ENCODE measurements around the gene STK17B. TPM values are rescaled to one million over a fixed set of nuclear protein-coding genes. Genes with fewer than 3 reads are reported as not detected.

Gene STK17B
- total RNA-seq, result 54.0 TPM
- long read RNA-seq, full-length matches to known transcripts, result 3 of 14 reads
- long read RNA-seq, partial matches to known transcripts, result 2 of 14 reads
- long read RNA-seq, other reads (novel, unspliced or antisense), result 9 of 14 reads

- H3K36me3 ChIP-seq, result no peaks in the 10 kb centered on the region
- ATAC-seq, result peak; percentile 94 to 96
- H3K27me3 ChIP-seq (ENCODE audit: low read depth), result no peaks in the 10 kb centered on the region
- H3K4me3 ChIP-seq, result peak within 1 kb of the TSS; percentile 97
- intact Hi-C loops (cut with DNase I), result no loop called here
- TF ChIP-seq CTCF (IDR thresholded peaks at IDR 0.05), result no peak
- peaks cover 39% of the 10 kb centered on the region for H3K4me1 ChIP-seq
- H3K27ac ChIP-seq, result peak within 1 kb of the TSS; percentile 96
- no peaks in the 10 kb centered on the region for H3K9me3 ChIP-seq
- peak; percentile 96 for DNase-seq
These were observed at the start of gene STK17B for GRCh38 chr2:196171248-196171871. TSS of gene STK17B (minus strand) at chr2:196171578. CDS start at chr2:196163383, 8,195 bp downstream.

- H3K36me3 ChIP-seq, result peaks cover 8% of the 10 kb centered on the region
- H3K4me1 ChIP-seq, result no peaks in the 10 kb centered on the region
- DNase-seq, result no peak
- no peaks in the 10 kb centered on the region for H3K9me3 ChIP-seq
- ATAC-seq, result peak; percentile 66 to 87
- TF ChIP-seq CTCF (IDR thresholded peaks at IDR 0.05), result peak; percentile 16
- intact Hi-C loops (cut with DNase I), result no loop called here
- H3K27me3 ChIP-seq (ENCODE audit: low read depth), result no peaks in the 10 kb centered on the region
- H3K4me3 ChIP-seq, result no peak overlapping the region
- no peak overlapping the region for H3K27ac ChIP-seq
These were observed 49.3 kb upstream of the STK17B start for GRCh38 chr2:196220671-196221070.

DNA sequence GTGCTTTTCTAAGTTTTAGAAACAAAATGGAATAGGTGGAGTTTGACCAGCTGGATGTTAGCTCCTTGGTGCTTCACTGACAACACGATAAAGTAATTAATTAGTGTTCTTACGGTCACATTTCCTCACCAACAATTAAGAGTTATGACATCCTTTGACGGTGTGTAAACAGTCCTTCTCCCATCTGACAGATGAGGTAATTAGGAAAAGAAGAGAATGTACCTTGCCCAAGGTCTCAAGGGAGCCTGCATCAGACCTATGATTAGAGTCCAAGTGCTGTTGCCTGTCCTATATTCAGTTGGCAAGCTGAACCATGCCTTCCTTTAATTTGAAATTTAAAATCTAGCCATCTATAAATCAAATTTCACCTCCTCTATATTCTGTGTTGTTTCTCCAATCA is 48.3 kb upstream of the STK17B start:
- TF ChIP-seq CTCF (IDR thresholded peaks at IDR 0.05), result no peak
- no peak for ATAC-seq
- H3K27me3 ChIP-seq (ENCODE audit: low read depth), result no peaks in the 10 kb centered on the region
- H3K4me3 ChIP-seq, result no peak overlapping the region
- intact Hi-C loops (cut with DNase I), result no loop called here
- H3K9me3 ChIP-seq, result no peaks in the 10 kb centered on the region
- H3K4me1 ChIP-seq, result no peaks in the 10 kb centered on the region
- H3K36me3 ChIP-seq, result peaks cover 15% of the 10 kb centered on the region
- no peak overlapping the region for H3K27ac ChIP-seq
- DNase-seq, result no peak

GRCh38 chr2:196218106-196218505 is 46.7 kb upstream of the STK17B start:
- no peaks in the 10 kb centered on the region for H3K9me3 ChIP-seq
- no peak overlapping the region for H3K27ac ChIP-seq
- no peaks in the 10 kb centered on the region for H3K4me1 ChIP-seq
- intact Hi-C loops (cut with DNase I), result no loop called here
- ATAC-seq (no peak), DNase-seq (no peak)
- peaks cover 15% of the 10 kb centered on the region for H3K36me3 ChIP-seq
- no peaks in the 10 kb centered on the region for H3K27me3 ChIP-seq (ENCODE audit: low read depth)
- H3K4me3 ChIP-seq, result no peak overlapping the region
- no peak for TF ChIP-seq CTCF (IDR thresholded peaks at IDR 0.05)

DNA sequence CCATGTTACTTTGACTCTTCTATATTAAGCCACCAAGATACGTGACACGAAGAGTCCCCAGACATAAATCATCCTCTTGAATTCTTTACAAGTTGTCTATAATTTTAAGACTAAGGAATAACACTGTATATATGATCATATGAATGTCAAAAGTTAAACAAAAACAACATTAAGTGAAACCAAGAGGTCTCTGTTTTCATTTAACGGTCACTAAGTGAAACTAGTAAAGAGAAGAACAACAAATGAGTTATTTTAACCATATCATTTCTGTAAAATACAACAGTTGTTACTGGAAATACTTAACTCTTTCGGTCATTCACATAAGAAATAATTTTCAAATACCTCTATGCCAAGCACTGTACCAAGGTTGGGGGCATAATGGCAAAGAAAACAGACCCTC is 45.7 kb upstream of the STK17B start:
- no peak for TF ChIP-seq CTCF (IDR thresholded peaks at IDR 0.05)
- intact Hi-C loops (cut with DNase I), result no loop called here
- H3K9me3 ChIP-seq, result no peaks in the 10 kb centered on the region
- H3K4me3 ChIP-seq, result no peak overlapping the region
- no peak for DNase-seq
- H3K4me1 ChIP-seq, result no peaks in the 10 kb centered on the region
- ATAC-seq, result no peak
- peaks cover 9% of the 10 kb centered on the region for H3K36me3 ChIP-seq
- no peaks in the 10 kb centered on the region for H3K27me3 ChIP-seq (ENCODE audit: low read depth)
- no peak overlapping the region for H3K27ac ChIP-seq
